ENCODE results near the gene TIGD1. TPM values are rescaled to one million over a fixed set of nuclear protein-coding genes. Genes with fewer than 3 reads are reported as not detected.

Gene TIGD1
- total RNA-seq, 1 experiment from 2014 or later: 9.8 TPM

DNA sequence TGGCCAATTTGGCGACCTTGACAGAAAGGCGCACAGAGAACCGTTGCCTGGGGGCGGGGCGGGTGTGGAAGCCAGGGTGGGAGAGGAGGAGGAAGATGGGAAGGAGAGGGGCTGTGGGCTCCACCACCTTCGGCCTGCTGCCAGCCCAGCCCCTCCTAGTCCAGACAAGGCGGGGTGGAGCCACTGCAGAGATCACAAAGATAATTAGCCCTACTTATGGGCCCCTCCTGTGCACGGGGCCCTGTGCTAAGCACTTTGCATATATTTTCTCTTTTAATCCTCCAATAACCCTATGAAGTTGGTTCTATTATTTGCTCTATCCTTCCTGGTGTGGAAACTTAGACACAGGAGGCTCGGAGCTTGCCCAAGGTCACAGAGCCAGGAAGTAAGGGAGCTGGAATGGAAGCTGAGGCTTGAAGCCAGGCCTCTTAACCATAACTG, 49.0 kb downstream of the TIGD1 start:
- Histone ChIP-seq H3K4me1 (ENCODE audit: insufficient read depth, low read length, poor library complexity, severe bottlenecking) (peaks cover 8% of the 10 kb centered on the region), H3K27ac (ENCODE audit: low read depth, low read length, poor library complexity, severe bottlenecking) (no peak overlapping the region), H3K9me3 (ENCODE audit: low read depth, low read length, poor library complexity, severe bottlenecking) (no peaks in the 10 kb centered on the region), H3K36me3 (ENCODE audit: insufficient read depth, low read length, poor library complexity, severe bottlenecking) (no peaks in the 10 kb centered on the region), H3K27me3 (replicated peaks; ENCODE audit: insufficient read depth, low read depth, low read length, poor library complexity) (peaks cover 16% of the 10 kb centered on the region), H3K4me3 (ENCODE audit: low read depth, low read length, poor library complexity, severe bottlenecking) (no peak overlapping the region)
- TF ChIP-seq, protein P1, sequence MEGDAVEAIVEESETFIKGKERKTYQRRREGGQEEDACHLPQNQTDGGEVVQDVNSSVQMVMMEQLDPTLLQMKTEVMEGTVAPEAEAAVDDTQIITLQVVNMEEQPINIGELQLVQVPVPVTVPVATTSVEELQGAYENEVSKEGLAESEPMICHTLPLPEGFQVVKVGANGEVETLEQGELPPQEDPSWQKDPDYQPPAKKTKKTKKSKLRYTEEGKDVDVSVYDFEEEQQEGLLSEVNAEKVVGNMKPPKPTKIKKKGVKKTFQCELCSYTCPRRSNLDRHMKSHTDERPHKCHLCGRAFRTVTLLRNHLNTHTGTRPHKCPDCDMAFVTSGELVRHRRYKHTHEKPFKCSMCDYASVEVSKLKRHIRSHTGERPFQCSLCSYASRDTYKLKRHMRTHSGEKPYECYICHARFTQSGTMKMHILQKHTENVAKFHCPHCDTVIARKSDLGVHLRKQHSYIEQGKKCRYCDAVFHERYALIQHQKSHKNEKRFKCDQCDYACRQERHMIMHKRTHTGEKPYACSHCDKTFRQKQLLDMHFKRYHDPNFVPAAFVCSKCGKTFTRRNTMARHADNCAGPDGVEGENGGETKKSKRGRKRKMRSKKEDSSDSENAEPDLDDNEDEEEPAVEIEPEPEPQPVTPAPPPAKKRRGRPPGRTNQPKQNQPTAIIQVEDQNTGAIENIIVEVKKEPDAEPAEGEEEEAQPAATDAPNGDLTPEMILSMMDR (conservative IDR thresholded peaks at IDR 0.05; ENCODE audit: low read depth, low read length): no peak
- no peak for TF ChIP-seq EZH2 (IDR thresholded peaks at IDR 0.05; ENCODE audit: borderline replicate concordance, low read depth, low read length, poor library complexity, severe bottlenecking)
- BruUV-seq (replicated peaks): no TSS peak
- no peak for DNase-seq (ENCODE audit: low spot score)
- POLR2A ChIA-PET (ENCODE audit: low non-redundant PET): no interaction called here
- intact Hi-C loops (cut with micrococcal nuclease; ENCODE audit: unreplicated experiment): no loop called here
- CTCF ChIA-PET: no interaction called here

DNA sequence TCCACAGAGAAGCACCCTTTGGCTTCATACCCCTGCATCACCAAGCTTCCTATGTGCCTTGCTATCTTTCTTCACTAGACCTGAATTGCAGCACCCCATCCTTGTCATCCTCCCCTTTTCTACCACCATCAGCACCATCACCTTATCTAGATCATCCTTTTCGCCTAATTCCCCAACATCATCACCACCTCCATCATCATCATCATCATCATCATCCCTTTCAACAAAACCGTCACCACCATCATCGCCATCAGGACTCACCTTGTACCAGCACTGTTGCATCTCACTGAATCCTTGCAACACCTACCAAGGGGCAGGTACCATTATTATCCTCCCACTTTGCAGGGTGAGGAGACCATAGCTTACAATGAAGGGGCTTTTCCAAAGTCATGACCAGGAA, 51.9 kb downstream of the TIGD1 start:
- ChIA-PET POLR2A (ENCODE audit: low non-redundant PET) (no interaction called here), CTCF (no interaction called here)
- no peak for DNase-seq (ENCODE audit: low spot score)
- Histone ChIP-seq H3K36me3 (ENCODE audit: insufficient read depth, low read length, poor library complexity, severe bottlenecking) (no peaks in the 10 kb centered on the region), H3K27ac (ENCODE audit: low read depth, low read length, poor library complexity, severe bottlenecking) (no peak overlapping the region), H3K9me3 (ENCODE audit: low read depth, low read length, poor library complexity, severe bottlenecking) (no peaks in the 10 kb centered on the region), H3K4me3 (ENCODE audit: low read depth, low read length, poor library complexity, severe bottlenecking) (no peak overlapping the region), H3K4me1 (ENCODE audit: insufficient read depth, low read length, poor library complexity, severe bottlenecking) (peaks cover 8% of the 10 kb centered on the region), H3K27me3 (replicated peaks; ENCODE audit: insufficient read depth, low read depth, low read length, poor library complexity) (peaks cover 3% of the 10 kb centered on the region)
- TF ChIP-seq, protein P1 (conservative IDR thresholded peaks at IDR 0.05; ENCODE audit: low read depth, low read length): no peak
- no peak for TF ChIP-seq EZH2 (IDR thresholded peaks at IDR 0.05; ENCODE audit: borderline replicate concordance, low read depth, low read length, poor library complexity, severe bottlenecking)
- no TSS peak for BruUV-seq (replicated peaks)
- intact Hi-C loops (cut with micrococcal nuclease; ENCODE audit: unreplicated experiment): no loop called here

Other genes with a start within 250 kb of the TIGD1 start
- gene ALPP, start 171.8 kb downstream of the TIGD1 start, total RNA-seq (2021): not detected in 2 replicates
- not detected in 2 replicates for gene ALPG, start 143.7 kb downstream of the TIGD1 start, total RNA-seq (2021)
- not detected in 2 replicates for gene ALPI, start 94.4 kb downstream of the TIGD1 start, total RNA-seq (2021)
- 0.19 and 0.52 TPM in 2 replicates for gene ECEL1, start 62.7 kb downstream of the TIGD1 start, total RNA-seq (2021)
- not detected in 2 replicates for gene PRSS56, start 30.2 kb downstream of the TIGD1 start, total RNA-seq (2021)
- not detected in 2 replicates for gene CHRND, start 24.4 kb downstream of the TIGD1 start, total RNA-seq (2021)
- not detected in 2 replicates for gene CHRNG, start 10.9 kb downstream of the TIGD1 start, total RNA-seq (2021)
- 60.8 and 62.1 TPM in 2 replicates for gene EIF4E2, start 132 bp upstream of the TIGD1 start, total RNA-seq (2021)
- 0.58 and 1.4 TPM in 2 replicates for gene EFHD1, start 83.0 kb upstream of the TIGD1 start, total RNA-seq (2021)
- 62.8 and 67.3 TPM in 2 replicates for gene GIGYF2, start 146.8 kb upstream of the TIGD1 start, total RNA-seq (2021)
- not detected in 2 replicates for gene KCNJ13, start 226.0 kb upstream of the TIGD1 start, total RNA-seq (2021)